SU-DHL-6 (cell line): Measurements from ENCODE around the gene IFI27.

ENCODE experiments used
- H2AFZ ChIP-seq: fragments of 200-600 bp; sonication (generic); 2 replicates; pipeline ENCODE4 v1.6.1; 2014; ENCODE audit warnings: low read depth, mild to moderate bottlenecking, moderate library complexity, mixed read lengths, antibody characterized with exemption, low read length; ENCODE audit not compliant: severe bottlenecking
- H3F3A ChIP-seq: fragments of 200-600 bp; shearing (Covaris generic); 2 replicates; pipeline ENCODE4 v1.6.0; 2016; ENCODE audit warnings: antibody characterized with exemption, mild to moderate bottlenecking; ENCODE audit not compliant: insufficient read depth
- H3K27ac ChIP-seq: fragments of 200-600 bp; sonication (generic); 2 replicates; pipeline ENCODE4 v1.5.1; 2016; ENCODE audit warnings: low read depth, mild to moderate bottlenecking, low read length, moderate library complexity, mixed read lengths
- H3K27me3 ChIP-seq: fragments of 200-600 bp; sonication (generic), shearing (Covaris generic); 2 replicates; pipeline ENCODE4 v1.6.0; 2014; ENCODE audit warnings: mild to moderate bottlenecking, low read length
- H3K36me3 ChIP-seq: fragments of 200-600 bp; sonication (generic); 2 replicates; pipeline ENCODE4 v1.6.1; 2014; ENCODE audit warnings: mild to moderate bottlenecking, low read length, mixed read lengths
- H3K4me2 ChIP-seq: fragments of 300-600, 200-600 bp; shearing (Covaris generic), sonication (generic); 2 replicates; pipeline ENCODE4 v1.6.0; 2014; ENCODE audit warnings: low read length, low read depth, mild to moderate bottlenecking; ENCODE audit not compliant: poor library complexity, severe bottlenecking
- H3K4me3 ChIP-seq: fragments of 200-600 bp; sonication (generic); 2 replicates; pipeline ENCODE4 v1.5.1; 2014; ENCODE audit warnings: antibody characterized with exemption, low read length, mild to moderate bottlenecking, mixed read lengths; ENCODE audit not compliant: insufficient read depth, poor library complexity, severe bottlenecking
- H3K79me2 ChIP-seq: fragments of 200-600 bp; sonication (generic); 2 replicates; pipeline ENCODE4 v1.6.1; 2014; ENCODE audit warnings: mild to moderate bottlenecking, low read length, moderate library complexity; ENCODE audit not compliant: insufficient read depth
- H3K9ac ChIP-seq: fragments of 200-600 bp; sonication (generic); 2 replicates; pipeline ENCODE4 v1.7.0; 2014; ENCODE audit warnings: mild to moderate bottlenecking, low read length
- H3K9me2 ChIP-seq: fragments of 200-600 bp; sonication (generic); replicated peaks from 2 replicates; pipeline ENCODE4 v1.6.1; 2014; ENCODE audit warnings: low read length; ENCODE audit not compliant: insufficient read depth
- H3K9me3 ChIP-seq: fragments of 200-600 bp; sonication (generic); 2 replicates; pipeline ENCODE4 v1.6.1; 2014; ENCODE audit warnings: low read length, mixed read lengths; ENCODE audit not compliant: insufficient read depth
- H4K20me1 ChIP-seq: fragments of 200-600 bp; sonication (generic); 2 replicates; pipeline ENCODE4 v1.6.1; 2014; ENCODE audit warnings: low read depth, mild to moderate bottlenecking, antibody characterized with exemption, low read length, moderate library complexity, mixed read lengths
- CTCF ChIP-seq: fragments of 200-600 bp; sonication (generic); IDR thresholded peaks from one replicate; pipeline ENCODE4 v1.5.1; 2017; ENCODE audit warnings: antibody characterized with exemption, mild to moderate bottlenecking, low read length, moderate library complexity; ENCODE audit not compliant: insufficient read depth, poor library complexity, severe bottlenecking
- EZH2phosphoT487 ChIP-seq: fragments of 200-600 bp; sonication (generic), shearing (Covaris generic); conservative IDR thresholded peaks from 2 replicates; pipeline ENCODE4 v1.6.1; 2018; ENCODE audit warnings: mild to moderate bottlenecking, antibody characterized with exemption, low read length, moderate library complexity, mixed read lengths

Gene IFI27

GRCh38 chr14:94136575-94137331 lies 26.2 kb downstream of the IFI27 start:
- no peak overlapping the region for H3K4me3 ChIP-seq
- H3K9ac ChIP-seq, result no peak overlapping the region
- no peaks in the 10 kb centered on the region for H3K36me3 ChIP-seq
- H3K9me3 ChIP-seq, result no peaks in the 10 kb centered on the region
- no peaks in the 10 kb centered on the region for H4K20me1 ChIP-seq
- no peak overlapping the region for H2AFZ ChIP-seq
- no peaks in the 10 kb centered on the region for H3K79me2 ChIP-seq
- no peak overlapping the region for H3K4me2 ChIP-seq
- no peak for TF ChIP-seq EZH2phosphoT487
- TF ChIP-seq CTCF, result peak; percentile 90
- no peaks in the 10 kb centered on the region for H3F3A ChIP-seq
- H3K27ac ChIP-seq, result no peak overlapping the region
- H3K9me2 ChIP-seq, result no peaks in the 10 kb centered on the region
- H3K27me3 ChIP-seq, result no peaks in the 10 kb centered on the region

GRCh38 chr14:94138251-94138650 lies 27.7 kb downstream of the IFI27 start:
- Histone ChIP-seq H4K20me1 (no peaks in the 10 kb centered on the region), H3K9ac (no peak overlapping the region), H2AFZ (no peak overlapping the region), H3K9me3 (no peaks in the 10 kb centered on the region), H3K36me3 (no peaks in the 10 kb centered on the region), H3K79me2 (no peaks in the 10 kb centered on the region), H3K4me2 (no peak overlapping the region), H3K27ac (no peak overlapping the region), H3K9me2 (no peaks in the 10 kb centered on the region), H3K4me3 (no peak overlapping the region), H3F3A (no peaks in the 10 kb centered on the region), H3K27me3 (no peaks in the 10 kb centered on the region)
- TF ChIP-seq CTCF, result no peak

GRCh38 chr14:94139006-94139405 lies 28.5 kb downstream of the IFI27 start:
- no peaks in the 10 kb centered on the region for H3K36me3 ChIP-seq
- H3K9me3 ChIP-seq, result no peaks in the 10 kb centered on the region
- H3K4me3 ChIP-seq, result no peak overlapping the region
- H3K9me2 ChIP-seq, result no peaks in the 10 kb centered on the region
- H3K27me3 ChIP-seq, result no peaks in the 10 kb centered on the region
- no peak overlapping the region for H3K4me2 ChIP-seq
- no peak overlapping the region for H2AFZ ChIP-seq
- no peak for TF ChIP-seq CTCF
- no peak for TF ChIP-seq EZH2phosphoT487
- no peaks in the 10 kb centered on the region for H3F3A ChIP-seq
- H3K27ac ChIP-seq, result no peak overlapping the region
- H3K79me2 ChIP-seq, result no peaks in the 10 kb centered on the region
- no peaks in the 10 kb centered on the region for H4K20me1 ChIP-seq
- H3K9ac ChIP-seq, result no peak overlapping the region
